PC-3 (cell line): ENCODE results near the gene DDX46.

Experiments
- CTCF ChIP-seq: fragments of 300-600 bp; sonication (generic); conservative IDR thresholded peaks from 2 replicates; pipeline ENCODE4 v1.5.1; 2017; ENCODE audit warnings: antibody characterized with exemption, low read depth, mild to moderate bottlenecking, low read length
- EZH2 ChIP-seq: fragments of 300-600 bp; sonication (generic); IDR thresholded peaks from one replicate; pipeline ENCODE4 v1.6.1; 2017; ENCODE audit warnings: antibody characterized with exemption, mild to moderate bottlenecking, low read length; ENCODE audit not compliant: unreplicated experiment
- EZH2phosphoT487 ChIP-seq: fragments of 300-600 bp; sonication (generic); IDR thresholded peaks from 2 replicates; pipeline ENCODE4 v1.6.1; 2018; ENCODE audit warnings: mild to moderate bottlenecking, antibody characterized with exemption, low read length, borderline replicate concordance

GRCh38 chr5:134758176-134758503, 439 bp upstream of the DDX46 start:
- no peak for TF ChIP-seq CTCF
- TF ChIP-seq EZH2phosphoT487 = no peak
- TF ChIP-seq EZH2 = no peak
